ENCODE data around the gene HS3ST3B1.

DNA sequence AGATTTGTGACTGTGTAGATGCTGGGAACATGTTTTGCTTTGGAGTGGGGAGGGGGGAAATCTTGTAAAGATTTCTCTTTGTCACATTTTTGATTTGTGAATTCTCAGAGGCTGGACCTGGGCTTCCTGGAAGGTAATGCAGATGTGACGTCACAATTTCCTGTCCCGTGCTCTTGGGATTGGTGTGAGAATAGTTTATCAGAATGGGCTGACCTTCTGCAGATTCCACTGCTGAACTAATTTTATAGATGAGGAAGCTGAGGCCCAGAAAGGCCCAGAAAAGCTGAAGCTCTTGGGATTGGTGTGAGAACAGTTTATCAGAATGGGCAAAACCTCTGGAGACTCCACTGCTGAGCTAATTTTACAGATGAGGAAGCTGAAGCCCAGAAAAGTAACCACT lies 34.0 kb downstream of the HS3ST3B1 start:
- TF ChIP-seq, protein P1, sequence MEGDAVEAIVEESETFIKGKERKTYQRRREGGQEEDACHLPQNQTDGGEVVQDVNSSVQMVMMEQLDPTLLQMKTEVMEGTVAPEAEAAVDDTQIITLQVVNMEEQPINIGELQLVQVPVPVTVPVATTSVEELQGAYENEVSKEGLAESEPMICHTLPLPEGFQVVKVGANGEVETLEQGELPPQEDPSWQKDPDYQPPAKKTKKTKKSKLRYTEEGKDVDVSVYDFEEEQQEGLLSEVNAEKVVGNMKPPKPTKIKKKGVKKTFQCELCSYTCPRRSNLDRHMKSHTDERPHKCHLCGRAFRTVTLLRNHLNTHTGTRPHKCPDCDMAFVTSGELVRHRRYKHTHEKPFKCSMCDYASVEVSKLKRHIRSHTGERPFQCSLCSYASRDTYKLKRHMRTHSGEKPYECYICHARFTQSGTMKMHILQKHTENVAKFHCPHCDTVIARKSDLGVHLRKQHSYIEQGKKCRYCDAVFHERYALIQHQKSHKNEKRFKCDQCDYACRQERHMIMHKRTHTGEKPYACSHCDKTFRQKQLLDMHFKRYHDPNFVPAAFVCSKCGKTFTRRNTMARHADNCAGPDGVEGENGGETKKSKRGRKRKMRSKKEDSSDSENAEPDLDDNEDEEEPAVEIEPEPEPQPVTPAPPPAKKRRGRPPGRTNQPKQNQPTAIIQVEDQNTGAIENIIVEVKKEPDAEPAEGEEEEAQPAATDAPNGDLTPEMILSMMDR (IDR thresholded peaks at IDR 0.05): no peak
- no peak for TF ChIP-seq ZNF219 (CRISPR knock-in tag; IDR thresholded peaks at IDR 0.05; ENCODE audit: borderline replicate concordance)
- TF ChIP-seq, protein P2, sequence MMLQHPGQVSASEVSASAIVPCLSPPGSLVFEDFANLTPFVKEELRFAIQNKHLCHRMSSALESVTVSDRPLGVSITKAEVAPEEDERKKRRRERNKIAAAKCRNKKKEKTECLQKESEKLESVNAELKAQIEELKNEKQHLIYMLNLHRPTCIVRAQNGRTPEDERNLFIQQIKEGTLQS (CRISPR knock-in tag; conservative IDR thresholded peaks at IDR 0.05): no peak
- TF ChIP-seq, protein P3, sequence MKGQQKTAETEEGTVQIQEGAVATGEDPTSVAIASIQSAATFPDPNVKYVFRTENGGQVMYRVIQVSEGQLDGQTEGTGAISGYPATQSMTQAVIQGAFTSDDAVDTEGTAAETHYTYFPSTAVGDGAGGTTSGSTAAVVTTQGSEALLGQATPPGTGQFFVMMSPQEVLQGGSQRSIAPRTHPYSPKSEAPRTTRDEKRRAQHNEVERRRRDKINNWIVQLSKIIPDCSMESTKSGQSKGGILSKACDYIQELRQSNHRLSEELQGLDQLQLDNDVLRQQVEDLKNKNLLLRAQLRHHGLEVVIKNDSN (CRISPR knock-in tag; IDR thresholded peaks at IDR 0.05): no peak
- TF ChIP-seq ZBTB21 (CRISPR knock-in tag; IDR thresholded peaks at IDR 0.05; ENCODE audit: borderline replicate concordance): no peak
- TF ChIP-seq KAT7 (CRISPR knock-in tag; IDR thresholded peaks at IDR 0.05; ENCODE audit: borderline replicate concordance): no peak
- no peak for TF ChIP-seq ZNF138 (CRISPR knock-in tag; conservative IDR thresholded peaks at IDR 0.05)
- TF ChIP-seq, protein P4, sequence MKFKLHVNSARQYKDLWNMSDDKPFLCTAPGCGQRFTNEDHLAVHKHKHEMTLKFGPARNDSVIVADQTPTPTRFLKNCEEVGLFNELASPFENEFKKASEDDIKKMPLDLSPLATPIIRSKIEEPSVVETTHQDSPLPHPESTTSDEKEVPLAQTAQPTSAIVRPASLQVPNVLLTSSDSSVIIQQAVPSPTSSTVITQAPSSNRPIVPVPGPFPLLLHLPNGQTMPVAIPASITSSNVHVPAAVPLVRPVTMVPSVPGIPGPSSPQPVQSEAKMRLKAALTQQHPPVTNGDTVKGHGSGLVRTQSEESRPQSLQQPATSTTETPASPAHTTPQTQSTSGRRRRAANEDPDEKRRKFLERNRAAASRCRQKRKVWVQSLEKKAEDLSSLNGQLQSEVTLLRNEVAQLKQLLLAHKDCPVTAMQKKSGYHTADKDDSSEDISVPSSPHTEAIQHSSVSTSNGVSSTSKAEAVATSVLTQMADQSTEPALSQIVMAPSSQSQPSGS (CRISPR knock-in tag; IDR thresholded peaks at IDR 0.05; ENCODE audit: borderline replicate concordance, low read depth): no peak

Measured in WTC11 (cell line).